ENCODE results near the gene TMEM132C. TPM values are rescaled to one million over a fixed set of nuclear protein-coding genes. Genes with fewer than 3 reads are reported as not detected.

TMEM132C gene
- total and polyA plus RNA-seq, 4 donors: 0.05 to 0.08 (median 0.05) TPM; not detected in 1

DNA sequence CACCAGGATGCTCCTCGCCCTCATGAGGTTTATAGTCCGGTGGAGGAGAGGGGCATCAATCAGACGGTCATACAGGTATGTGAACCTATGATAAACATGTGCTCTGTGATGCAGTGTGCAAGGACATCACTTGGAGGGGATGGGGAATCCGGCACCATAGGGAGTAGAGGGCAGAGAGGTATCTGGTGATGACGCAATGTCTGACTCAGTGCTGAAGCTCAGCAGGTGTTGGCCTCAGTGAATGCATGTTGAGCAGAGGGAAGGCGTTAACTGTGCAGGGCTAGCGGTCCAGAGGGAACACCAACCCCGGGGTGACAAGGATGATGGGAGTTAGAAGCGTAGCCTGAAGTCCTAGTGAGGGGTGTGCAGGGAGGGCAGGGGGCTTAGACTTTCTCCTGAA, 200.9 kb downstream of the TMEM132C start:
- H3K9ac ChIP-seq (ENCODE audit: low read depth in 1 of 2, low read length in 2 of 2): no peak overlapping the region
- peaks cover 0 to 4% (median 0%) of the 10 kb centered on the region in 4 donors for H3K9me3 ChIP-seq (ENCODE audit: control insufficient read depth in 4 of 4, low read length in 3 of 4)
- H3K36me3 ChIP-seq (ENCODE audit: control insufficient read depth in 4 of 4, insufficient read depth in 3 of 4, low read depth in 1 of 4, low read length in 3 of 4): no peaks in the 10 kb centered on the region
- H3K4me3 ChIP-seq (ENCODE audit: low read depth in 1 of 3, low read length in 3 of 3): no peak overlapping the region
- TF ChIP-seq TAF1 (conservative IDR thresholded peaks at IDR 0.05) (no peak), HNF4G (IDR thresholded peaks at IDR 0.05) (no peak), NR2F2 (IDR thresholded peaks at IDR 0.05) (no peak), RXRA (IDR thresholded peaks at IDR 0.05) (no peak), HNF4A (conservative IDR thresholded peaks at IDR 0.05) (no peak), FOXA2 (IDR thresholded peaks at IDR 0.05) (no peak)
- TF ChIP-seq, protein P1, sequence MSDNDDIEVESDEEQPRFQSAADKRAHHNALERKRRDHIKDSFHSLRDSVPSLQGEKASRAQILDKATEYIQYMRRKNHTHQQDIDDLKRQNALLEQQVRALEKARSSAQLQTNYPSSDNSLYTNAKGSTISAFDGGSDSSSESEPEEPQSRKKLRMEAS (IDR thresholded peaks at IDR 0.05): no peak
- H3K27me3 ChIP-seq (ENCODE audit: control insufficient read depth in 4 of 4, insufficient read depth in 4 of 4, low read length in 3 of 4): peaks cover 0 to 3% (median 1%) of the 10 kb centered on the region in 4 donors
- no peak for DNase-seq (ENCODE audit: low spot score)
- 80% methylated on average over 9 of the region's 9 CpGs for WGBS
- no peak overlapping the region for H3K27ac ChIP-seq (ENCODE audit: low read depth in 1 of 2, low read length in 2 of 2)
- H3K4me1 ChIP-seq (ENCODE audit: control insufficient read depth in 4 of 4, insufficient read depth in 4 of 4, low read length in 3 of 4): no peaks in the 10 kb centered on the region

GRCh38 chr12:128468926-128469325, 202.0 kb downstream of the TMEM132C start:
- no peak for DNase-seq (ENCODE audit: low spot score)
- Histone ChIP-seq H3K9me3 (ENCODE audit: control insufficient read depth in 4 of 4, low read length in 3 of 4) (peaks cover 0 to 3% (median 0%) of the 10 kb centered on the region in 4 donors), H3K4me1 (ENCODE audit: control insufficient read depth in 4 of 4, insufficient read depth in 4 of 4, low read length in 3 of 4) (no peaks in the 10 kb centered on the region), H3K27me3 (ENCODE audit: control insufficient read depth in 4 of 4, insufficient read depth in 4 of 4, low read length in 3 of 4) (peaks cover 0 to 3% (median 1%) of the 10 kb centered on the region in 4 donors), H3K27ac (ENCODE audit: low read depth in 1 of 2, low read length in 2 of 2) (no peak overlapping the region), H3K9ac (ENCODE audit: low read depth in 1 of 2, low read length in 2 of 2) (no peak overlapping the region), H3K36me3 (ENCODE audit: control insufficient read depth in 4 of 4, insufficient read depth in 3 of 4, low read depth in 1 of 4, low read length in 3 of 4) (no peaks in the 10 kb centered on the region), H3K4me3 (ENCODE audit: low read depth in 1 of 3, low read length in 3 of 3) (no peak overlapping the region)
- 66% methylated on average over 4 of the region's 4 CpGs for WGBS
- TF ChIP-seq GABPA (IDR thresholded peaks at IDR 0.05 in 1 of 2, conservative IDR thresholded peaks at IDR 0.05 in 1 of 2): no peak

DNA sequence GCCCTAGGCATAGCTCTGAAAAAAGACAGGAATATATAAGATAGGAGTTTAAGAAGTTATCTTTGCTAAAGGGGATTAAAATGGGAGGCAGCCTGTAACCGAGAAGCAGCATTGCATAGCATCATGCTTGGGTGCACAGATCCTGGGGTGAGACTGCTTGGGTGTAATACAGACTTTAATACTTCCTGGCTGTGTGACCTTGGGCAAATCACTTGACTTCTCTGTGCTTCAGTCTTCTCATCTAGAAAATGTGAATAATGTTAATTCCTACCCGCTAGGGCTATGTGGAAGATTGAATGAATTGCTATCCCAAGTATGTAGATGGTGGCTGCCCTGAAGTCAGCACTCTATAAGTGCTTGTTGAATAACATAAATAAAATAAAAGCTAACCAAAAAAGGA, 204.5 kb downstream of the TMEM132C start:
- H3K4me3 ChIP-seq (ENCODE audit: low read depth in 1 of 3, low read length in 3 of 3): no peak overlapping the region
- H3K9ac ChIP-seq (ENCODE audit: low read depth in 1 of 2, low read length in 2 of 2): no peak overlapping the region
- H3K4me1 ChIP-seq (ENCODE audit: control insufficient read depth in 4 of 4, insufficient read depth in 4 of 4, low read length in 3 of 4): no peaks in the 10 kb centered on the region
- no peak overlapping the region for H3K27ac ChIP-seq (ENCODE audit: low read depth in 1 of 2, low read length in 2 of 2)
- no peaks in the 10 kb centered on the region for H3K27me3 ChIP-seq (ENCODE audit: control insufficient read depth in 4 of 4, insufficient read depth in 4 of 4, low read length in 3 of 4)
- H3K9me3 ChIP-seq (ENCODE audit: control insufficient read depth in 4 of 4, low read length in 3 of 4): peaks cover 0 to 3% (median 0%) of the 10 kb centered on the region in 4 donors
- H3K36me3 ChIP-seq (ENCODE audit: control insufficient read depth in 4 of 4, insufficient read depth in 3 of 4, low read depth in 1 of 4, low read length in 3 of 4): no peaks in the 10 kb centered on the region
- DNase-seq (ENCODE audit: low spot score): no peak
- TF ChIP-seq JUND (IDR thresholded peaks at IDR 0.05) (no peak), GABPA (IDR thresholded peaks at IDR 0.05 in 1 of 2, conservative IDR thresholded peaks at IDR 0.05 in 1 of 2) (no peak), RXRA (IDR thresholded peaks at IDR 0.05) (no peak), HNF4G (IDR thresholded peaks at IDR 0.05) (no peak), NR2F2 (IDR thresholded peaks at IDR 0.05) (no peak), CTCF (IDR thresholded peaks at IDR 0.05; ENCODE audit: low read depth, low read length, missing input control) (no peak), REST (IDR thresholded peaks at IDR 0.05) (no peak), ZBTB33 (IDR thresholded peaks at IDR 0.05) (no peak), EGR1 (IDR thresholded peaks at IDR 0.05; ENCODE audit: low read depth in 2 of 2) (no peak), FOXA2 (IDR thresholded peaks at IDR 0.05) (no peak), YY1 (IDR thresholded peaks at IDR 0.05) (no peak), RAD21 (IDR thresholded peaks at IDR 0.05) (no peak)
- TF ChIP-seq, protein P2, sequence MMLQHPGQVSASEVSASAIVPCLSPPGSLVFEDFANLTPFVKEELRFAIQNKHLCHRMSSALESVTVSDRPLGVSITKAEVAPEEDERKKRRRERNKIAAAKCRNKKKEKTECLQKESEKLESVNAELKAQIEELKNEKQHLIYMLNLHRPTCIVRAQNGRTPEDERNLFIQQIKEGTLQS (IDR thresholded peaks at IDR 0.05): no peak
- 64% methylated on average over 2 of the region's 2 CpGs for WGBS

Data from liver (tissue), 9 donors.